H7 (cell line): Measurements from ENCODE around the gene MPC2. TPM values are rescaled to one million over a fixed set of nuclear protein-coding genes. Genes with fewer than 3 reads are reported as not detected.
"Not testable (repeated sequence)": the region's sequence is repeated elsewhere in the genome, so short reads cannot be mapped to it uniquely, and the experiment has no call there.

Experiments used
- DNase-seq: peaks from one replicate; pipeline ENCODE4 v3.0.0; 2012
- H3K27me3 ChIP-seq: 2 replicates; pipeline ENCODE4 v1.6.0; 2011; ENCODE audit warnings: mild to moderate bottlenecking, low read length; ENCODE audit not compliant: control insufficient read depth, insufficient read depth
- H3K36me3 ChIP-seq: replicated peaks from 2 replicates; pipeline ENCODE4 v1.5.1; 2011; ENCODE audit warnings: low read length; ENCODE audit not compliant: control insufficient read depth, insufficient read depth
- H3K4me3 ChIP-seq: 2 replicates; pipeline ENCODE4 v1.5.1; 2011; ENCODE audit warnings: low read depth, mild to moderate bottlenecking, control low read depth, low read length, moderate library complexity; ENCODE audit not compliant: insufficient read depth
- total RNA-seq: library from RNA; depleted of rRNA; stranded (reverse); fragments of >200 nt; shearing (Covaris generic); gene quantifications from 2 replicates; pipeline ENCODE4 v1.2.3, GENCODE V29; 2014; rRNA removed

Gene MPC2
- total RNA-seq, 1 experiment from 2014 or later, result 57.2 TPM

- H3K36me3 ChIP-seq, result no peaks in the 10 kb centered on the region
- no peak for DNase-seq
- H3K4me3 ChIP-seq, result no peak overlapping the region
- H3K27me3 ChIP-seq, result no peaks in the 10 kb centered on the region
Measured at GRCh38 chr1:167871331-167871730, 65.5 kb downstream of the MPC2 start.

GRCh38 chr1:167869157-167870001 is 67.5 kb downstream of the MPC2 start:
- H3K36me3 ChIP-seq, H3K4me3 ChIP-seq, H3K27me3 ChIP-seq, DNase-seq: not testable (repeated sequence)

GRCh38 chr1:167866739-167867414 is 70.0 kb downstream of the MPC2 start:
- H3K27me3 ChIP-seq, H3K36me3 ChIP-seq, H3K4me3 ChIP-seq, DNase-seq: not testable (repeated sequence)

Other genes with a start within 250 kb of the MPC2 start
- gene MPZL1, start 215.1 kb downstream of the MPC2 start, total RNA-seq, result 99.9 and 104 TPM in 2 replicates
- 0.24 and 0.67 TPM in 2 replicates for gene ADCY10, start 22.9 kb downstream of the MPC2 start, total RNA-seq
- 13.5 and 19.0 TPM in 2 replicates for gene DCAF6, start 389 bp downstream of the MPC2 start, total RNA-seq
- gene GPR161, start 199.9 kb upstream of the MPC2 start, total RNA-seq, result 16.6 and 20.4 TPM in 2 replicates
- gene TIPRL, start 241.9 kb upstream of the MPC2 start, total RNA-seq, result 39.1 and 44.5 TPM in 2 replicates